ENCODE data around the gene ZFYVE19. TPM values are rescaled to one million over a fixed set of nuclear protein-coding genes. Genes with fewer than 3 reads are reported as not detected.

ZFYVE19 gene
- total and polyA plus RNA-seq, 2 of the 13 experiments (the other 11 are each of a cell fraction or from before 2014, with no cell fraction given) = 23.3 to 44.0 TPM

DNA sequence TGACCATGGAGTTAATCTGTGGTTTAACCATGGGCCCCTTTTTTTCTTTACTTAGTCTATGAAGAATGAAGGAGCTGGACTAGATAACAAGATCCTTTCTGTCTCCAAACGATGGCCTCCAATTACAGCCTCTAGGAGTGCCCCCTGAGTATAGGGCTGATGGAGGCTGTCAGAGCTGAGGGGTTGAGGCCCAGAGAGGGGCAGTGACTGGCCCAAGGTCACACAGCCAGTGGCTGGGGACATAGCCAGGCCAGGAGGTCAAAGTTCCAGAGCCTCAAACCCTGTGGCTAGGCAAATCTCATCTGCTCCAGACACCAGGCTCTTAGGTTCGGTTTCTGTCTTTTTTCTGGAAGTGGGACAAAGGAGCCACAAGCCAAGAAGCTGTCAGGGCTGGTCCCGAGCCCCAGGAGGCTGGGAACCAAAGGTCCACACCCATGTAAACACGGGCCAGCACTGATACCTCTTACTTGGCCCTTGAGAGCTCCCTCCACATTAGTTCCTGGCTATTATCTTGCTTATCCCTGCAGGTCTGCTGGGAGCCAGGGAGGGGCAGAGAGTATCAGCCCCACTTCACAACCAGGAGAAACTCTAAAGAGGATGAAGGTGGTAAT lies 56.9 kb downstream of the ZFYVE19 start (continued):
- TF ChIP-seq, protein P1, sequence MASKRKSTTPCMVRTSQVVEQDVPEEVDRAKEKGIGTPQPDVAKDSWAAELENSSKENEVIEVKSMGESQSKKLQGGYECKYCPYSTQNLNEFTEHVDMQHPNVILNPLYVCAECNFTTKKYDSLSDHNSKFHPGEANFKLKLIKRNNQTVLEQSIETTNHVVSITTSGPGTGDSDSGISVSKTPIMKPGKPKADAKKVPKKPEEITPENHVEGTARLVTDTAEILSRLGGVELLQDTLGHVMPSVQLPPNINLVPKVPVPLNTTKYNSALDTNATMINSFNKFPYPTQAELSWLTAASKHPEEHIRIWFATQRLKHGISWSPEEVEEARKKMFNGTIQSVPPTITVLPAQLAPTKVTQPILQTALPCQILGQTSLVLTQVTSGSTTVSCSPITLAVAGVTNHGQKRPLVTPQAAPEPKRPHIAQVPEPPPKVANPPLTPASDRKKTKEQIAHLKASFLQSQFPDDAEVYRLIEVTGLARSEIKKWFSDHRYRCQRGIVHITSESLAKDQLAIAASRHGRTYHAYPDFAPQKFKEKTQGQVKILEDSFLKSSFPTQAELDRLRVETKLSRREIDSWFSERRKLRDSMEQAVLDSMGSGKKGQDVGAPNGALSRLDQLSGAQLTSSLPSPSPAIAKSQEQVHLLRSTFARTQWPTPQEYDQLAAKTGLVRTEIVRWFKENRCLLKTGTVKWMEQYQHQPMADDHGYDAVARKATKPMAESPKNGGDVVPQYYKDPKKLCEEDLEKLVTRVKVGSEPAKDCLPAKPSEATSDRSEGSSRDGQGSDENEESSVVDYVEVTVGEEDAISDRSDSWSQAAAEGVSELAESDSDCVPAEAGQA (IDR thresholded peaks at IDR 0.05; ENCODE audit: low read depth) = no peak
- TF ChIP-seq, protein P1 (CRISPR knock-in tag; IDR thresholded peaks at IDR 0.05; ENCODE audit: borderline replicate concordance) = no peak
- TF ChIP-seq FOSL2 (CRISPR knock-in tag; IDR thresholded peaks at IDR 0.05) (no peak), NAIF1 (CRISPR knock-in tag; IDR thresholded peaks at IDR 0.05; ENCODE audit: borderline replicate concordance) (no peak), MEIS1 (CRISPR knock-in tag; IDR thresholded peaks at IDR 0.05; ENCODE audit: borderline replicate concordance) (no peak), HDAC1 (CRISPR knock-in tag; IDR thresholded peaks at IDR 0.05) (no peak), ISX (CRISPR knock-in tag; conservative IDR thresholded peaks at IDR 0.05) (no peak), KLF12 (CRISPR knock-in tag; IDR thresholded peaks at IDR 0.05; ENCODE audit: borderline replicate concordance) (no peak), ELK4 (CRISPR knock-in tag; IDR thresholded peaks at IDR 0.05; ENCODE audit: borderline replicate concordance) (no peak), CAMTA2 (CRISPR knock-in tag; IDR thresholded peaks at IDR 0.05; ENCODE audit: borderline replicate concordance) (no peak), ZFP82 (CRISPR knock-in tag; IDR thresholded peaks at IDR 0.05; ENCODE audit: borderline replicate concordance) (no peak), ZNF33B (CRISPR knock-in tag; IDR thresholded peaks at IDR 0.05) (no peak), TSC22D2 (CRISPR knock-in tag; IDR thresholded peaks at IDR 0.05; ENCODE audit: borderline replicate concordance) (no peak), ZBTB44 (CRISPR knock-in tag; IDR thresholded peaks at IDR 0.05) (no peak), ZNF768 (CRISPR knock-in tag; IDR thresholded peaks at IDR 0.05) (peak; percentile 100), MEIS2 (CRISPR knock-in tag; IDR thresholded peaks at IDR 0.05) (no peak)
- TF ChIP-seq, protein P2, sequence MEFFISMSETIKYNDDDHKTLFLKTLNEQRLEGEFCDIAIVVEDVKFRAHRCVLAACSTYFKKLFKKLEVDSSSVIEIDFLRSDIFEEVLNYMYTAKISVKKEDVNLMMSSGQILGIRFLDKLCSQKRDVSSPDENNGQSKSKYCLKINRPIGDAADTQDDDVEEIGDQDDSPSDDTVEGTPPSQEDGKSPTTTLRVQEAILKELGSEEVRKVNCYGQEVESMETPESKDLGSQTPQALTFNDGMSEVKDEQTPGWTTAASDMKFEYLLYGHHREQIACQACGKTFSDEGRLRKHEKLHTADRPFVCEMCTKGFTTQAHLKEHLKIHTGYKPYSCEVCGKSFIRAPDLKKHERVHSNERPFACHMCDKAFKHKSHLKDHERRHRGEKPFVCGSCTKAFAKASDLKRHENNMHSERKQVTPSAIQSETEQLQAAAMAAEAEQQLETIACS (CRISPR knock-in tag; IDR thresholded peaks at IDR 0.05) = no peak
- TF ChIP-seq, protein P3, sequence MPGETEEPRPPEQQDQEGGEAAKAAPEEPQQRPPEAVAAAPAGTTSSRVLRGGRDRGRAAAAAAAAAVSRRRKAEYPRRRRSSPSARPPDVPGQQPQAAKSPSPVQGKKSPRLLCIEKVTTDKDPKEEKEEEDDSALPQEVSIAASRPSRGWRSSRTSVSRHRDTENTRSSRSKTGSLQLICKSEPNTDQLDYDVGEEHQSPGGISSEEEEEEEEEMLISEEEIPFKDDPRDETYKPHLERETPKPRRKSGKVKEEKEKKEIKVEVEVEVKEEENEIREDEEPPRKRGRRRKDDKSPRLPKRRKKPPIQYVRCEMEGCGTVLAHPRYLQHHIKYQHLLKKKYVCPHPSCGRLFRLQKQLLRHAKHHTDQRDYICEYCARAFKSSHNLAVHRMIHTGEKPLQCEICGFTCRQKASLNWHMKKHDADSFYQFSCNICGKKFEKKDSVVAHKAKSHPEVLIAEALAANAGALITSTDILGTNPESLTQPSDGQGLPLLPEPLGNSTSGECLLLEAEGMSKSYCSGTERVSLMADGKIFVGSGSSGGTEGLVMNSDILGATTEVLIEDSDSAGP (CRISPR knock-in tag; IDR thresholded peaks at IDR 0.05; ENCODE audit: borderline replicate concordance) = peak; percentile 15; the same call in 1 of the 2 replicates

Data from HepG2 (cell line).